ENCODE results near the gene TRAPPC6A. TPM values are rescaled to one million over a fixed set of nuclear protein-coding genes. Genes with fewer than 3 reads are reported as not detected.

Gene TRAPPC6A
- total RNA-seq, 1 donor from 2014 or later = 19.6 TPM

GRCh38 chr19:45184115-45184514 lies 6.1 kb upstream of the TRAPPC6A start:
- ATAC-seq = no peak

- no peak for ATAC-seq
Observed at GRCh38 chr19:45182758-45183157, 4.7 kb upstream of the TRAPPC6A start.

GRCh38 chr19:45180936-45181335 lies 2.9 kb upstream of the TRAPPC6A start:
- no peak for ATAC-seq

GRCh38 chr19:45179892-45180370 lies 1.9 kb upstream of the TRAPPC6A start:
- no peak for ATAC-seq

GRCh38 chr19:45179072-45179891 lies 1.2 kb upstream of the TRAPPC6A start:
- no peak for ATAC-seq

DNA sequence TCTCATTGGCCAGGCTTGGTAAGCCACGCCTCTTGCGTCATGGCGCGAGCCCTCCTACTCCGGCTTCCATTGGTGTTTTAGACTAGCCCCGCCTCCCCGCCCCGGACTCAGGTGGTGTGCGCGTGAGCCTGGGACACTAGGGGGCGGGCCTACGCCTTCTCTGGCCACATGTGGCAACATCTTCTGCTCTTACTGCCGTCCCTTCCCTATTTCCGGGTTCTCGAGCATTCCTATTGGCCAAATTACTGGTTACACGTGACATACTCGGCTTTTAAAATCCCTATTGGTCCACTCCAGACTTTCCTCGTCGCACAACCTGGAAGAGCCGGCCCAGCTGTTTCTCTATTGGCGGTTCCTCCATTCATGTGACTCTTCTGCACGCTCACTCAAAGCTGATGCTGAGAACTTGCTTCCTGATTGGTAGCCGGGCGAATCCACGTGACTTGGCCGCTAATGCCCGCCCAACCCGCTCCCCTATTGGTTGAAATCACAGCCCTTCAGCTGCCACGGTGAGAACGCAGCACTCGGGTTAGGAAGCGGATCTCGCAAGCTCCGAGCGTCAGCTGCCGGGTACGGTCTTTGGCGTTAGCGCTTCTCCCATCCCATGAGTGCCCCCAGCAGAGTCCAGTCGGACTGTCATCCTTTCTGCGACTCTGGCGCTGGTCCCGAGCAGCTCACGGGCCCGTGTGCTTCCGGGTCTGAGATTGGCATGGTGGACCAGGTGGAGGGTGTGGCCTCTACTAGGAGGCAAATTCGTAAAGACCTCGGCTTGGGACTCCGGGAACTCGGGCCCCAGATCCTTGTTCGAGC lies 430 bp upstream of the TRAPPC6A start, which contains the start of gene BLOC1S3:
TSS of gene BLOC1S3 (plus strand) at position 523 of the 810 bp plus-strand sequence. CDS start 513 bp downstream, outside the sequence.
- peak; percentile 96 for ATAC-seq

- no peak for ATAC-seq
Observed at GRCh38 chr19:45175515-45176345, 2.3 kb downstream of the TRAPPC6A start.

GRCh38 chr19:45173816-45174215 lies 4.2 kb downstream of the TRAPPC6A start:
- ATAC-seq = no peak

DNA sequence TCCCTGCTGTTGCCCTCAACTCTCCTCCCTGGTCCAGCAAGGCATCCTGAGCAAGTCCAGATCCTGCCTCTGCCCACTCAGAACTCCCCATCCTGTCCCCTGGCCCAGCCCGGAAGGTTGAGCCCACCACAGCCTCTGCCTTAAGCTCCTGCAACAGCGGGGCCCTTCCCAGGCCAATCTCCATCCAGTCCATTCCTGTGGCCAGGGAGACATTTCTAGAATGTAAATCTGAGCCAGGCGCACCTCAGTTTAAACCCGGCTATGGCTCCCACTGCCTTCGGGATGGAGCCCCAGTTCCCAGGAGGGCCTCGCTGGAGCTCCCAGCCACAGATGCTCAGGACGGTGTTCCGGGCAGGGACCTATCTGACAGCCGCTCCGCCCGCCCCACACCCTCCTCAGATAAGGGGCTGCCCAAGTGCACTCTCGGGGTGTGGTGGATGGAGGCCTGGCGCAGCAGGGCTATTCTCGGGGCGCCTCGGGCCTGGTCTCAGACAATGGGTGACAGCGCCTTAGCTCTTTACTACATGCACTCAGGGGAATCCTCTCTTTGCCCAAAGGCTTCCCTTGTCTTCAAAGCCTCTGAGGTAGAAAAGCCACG lies 5.3 kb downstream of the TRAPPC6A start:
- no peak for ATAC-seq

- peak; percentile 12 for ATAC-seq
Observed at GRCh38 chr19:45172173-45172572, 5.9 kb downstream of the TRAPPC6A start.

GRCh38 chr19:45171211-45171623 lies 6.8 kb downstream of the TRAPPC6A start:
- peak; percentile 24 for ATAC-seq

DNA sequence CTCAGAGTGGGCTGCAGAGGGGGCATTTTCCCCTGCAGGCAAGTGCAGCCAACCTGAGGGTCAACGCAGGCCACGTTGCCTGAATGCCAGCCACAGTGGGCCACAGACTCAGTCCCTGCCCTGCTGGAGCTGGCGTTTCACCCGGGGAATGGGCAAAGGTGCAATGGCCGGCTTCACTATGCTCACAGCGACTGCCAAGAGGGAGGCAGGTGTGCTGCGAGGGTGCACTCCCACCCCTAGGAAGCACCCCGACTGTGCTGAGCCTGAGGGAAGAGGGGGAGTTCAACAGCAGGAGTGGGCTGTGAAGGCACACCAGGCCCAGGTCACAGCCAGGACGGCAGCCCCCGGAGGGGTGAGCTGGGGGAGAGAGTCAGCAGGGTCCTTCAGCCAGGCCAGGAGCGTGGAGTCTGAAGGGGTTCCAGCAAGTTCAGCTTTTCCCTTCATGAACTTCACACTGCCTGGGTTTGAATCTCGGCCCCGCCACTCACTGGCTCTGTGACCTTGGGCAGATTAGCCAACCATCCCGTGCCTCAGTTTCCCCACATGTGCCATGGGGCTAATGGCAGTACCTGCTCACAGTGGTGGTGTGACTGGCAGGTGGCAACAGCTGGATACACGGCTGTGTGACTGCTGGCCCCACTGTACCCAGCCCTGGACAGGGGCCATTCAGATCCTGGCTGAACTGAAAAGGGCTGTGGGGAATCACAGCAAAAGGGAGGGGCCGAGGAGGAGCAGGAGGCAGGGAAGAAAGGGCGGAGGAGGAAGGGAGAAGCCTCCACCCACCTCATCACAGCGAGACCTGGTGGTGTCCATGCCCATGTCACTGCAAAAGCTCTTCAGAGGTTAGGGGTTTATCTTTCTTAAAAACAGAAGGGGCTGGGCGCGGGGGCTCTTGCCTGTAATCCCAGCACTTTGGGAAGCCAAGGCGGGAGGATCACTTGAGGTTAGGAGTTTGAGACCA lies 7.6 kb downstream of the TRAPPC6A start:
- ATAC-seq = peak; percentile 7

DNA sequence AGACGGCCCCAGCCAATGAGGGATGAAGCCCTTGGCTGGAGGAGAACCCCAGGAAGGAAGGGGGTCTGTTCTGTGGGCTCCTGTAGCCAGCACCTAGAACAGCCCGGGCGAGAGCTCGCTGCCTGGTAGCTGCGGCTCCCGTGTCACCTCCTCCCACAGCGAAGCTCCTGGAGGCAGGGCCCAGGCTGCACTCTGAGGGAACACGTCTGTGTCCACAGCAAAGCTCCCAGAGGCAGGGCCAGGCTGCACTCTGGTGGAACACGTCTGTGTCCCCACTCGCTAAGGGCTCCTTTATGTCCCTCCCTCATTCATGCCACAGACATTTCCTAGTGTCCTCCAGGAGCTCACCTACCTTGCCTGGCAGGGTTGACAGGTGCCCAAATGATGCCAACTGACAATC lies 8.4 kb downstream of the TRAPPC6A start:
- no peak for ATAC-seq

DNA sequence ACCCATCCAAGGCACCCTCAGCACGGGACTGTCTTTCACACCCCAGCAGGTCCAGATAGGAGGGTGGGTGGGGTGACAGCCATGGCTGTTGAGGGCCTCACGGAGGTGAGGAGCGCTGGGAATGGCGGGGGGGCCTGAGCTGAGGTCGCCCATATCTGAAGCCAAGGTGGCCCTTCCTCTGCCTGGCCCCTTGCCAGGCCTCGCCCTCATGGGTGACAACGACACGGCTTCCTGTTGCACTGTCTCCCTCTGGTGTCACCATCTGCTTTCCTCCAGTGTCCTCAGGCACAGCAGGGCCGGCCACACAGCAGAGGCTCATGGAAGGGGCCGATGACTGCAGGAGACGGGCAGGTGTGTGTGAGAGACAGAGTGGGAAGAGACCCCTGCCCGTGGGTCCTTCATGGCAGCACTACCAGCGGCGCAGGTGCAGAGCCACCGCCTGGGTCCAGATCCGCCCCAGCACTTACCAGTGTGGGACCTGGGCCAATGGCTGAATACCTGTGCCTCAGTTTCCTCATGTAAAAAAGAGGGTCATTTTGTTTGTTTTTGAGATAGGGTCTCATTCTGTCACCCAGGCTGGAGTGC lies 9.2 kb downstream of the TRAPPC6A start:
- no peak for ATAC-seq

DNA sequence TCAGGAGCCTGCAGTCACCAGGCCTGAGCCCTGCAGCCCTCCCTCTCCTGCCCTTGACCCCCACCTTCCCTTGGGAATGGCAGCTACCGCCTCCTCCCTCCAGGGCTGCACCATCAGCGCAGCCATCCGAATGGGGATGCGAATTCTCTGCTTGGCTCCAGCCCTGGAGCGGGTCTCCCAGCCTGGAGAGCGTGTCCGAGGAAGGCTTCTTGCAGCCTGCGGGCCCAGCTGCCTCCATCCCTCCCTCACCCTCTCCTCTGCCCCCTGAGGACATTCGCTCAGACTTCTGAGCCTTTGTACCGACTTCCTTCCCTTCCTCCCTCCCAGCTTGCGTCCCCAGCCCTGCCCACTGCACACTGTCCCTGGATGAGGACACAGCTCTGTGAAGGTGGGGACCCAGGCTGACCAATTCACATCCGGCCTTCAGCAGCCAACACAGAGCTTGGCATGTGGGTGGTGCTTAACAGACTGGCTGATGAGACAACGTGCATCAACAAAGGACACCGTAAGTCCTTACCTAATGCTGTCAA lies 11.2 kb downstream of the TRAPPC6A start:
- no peak for ATAC-seq

DNA sequence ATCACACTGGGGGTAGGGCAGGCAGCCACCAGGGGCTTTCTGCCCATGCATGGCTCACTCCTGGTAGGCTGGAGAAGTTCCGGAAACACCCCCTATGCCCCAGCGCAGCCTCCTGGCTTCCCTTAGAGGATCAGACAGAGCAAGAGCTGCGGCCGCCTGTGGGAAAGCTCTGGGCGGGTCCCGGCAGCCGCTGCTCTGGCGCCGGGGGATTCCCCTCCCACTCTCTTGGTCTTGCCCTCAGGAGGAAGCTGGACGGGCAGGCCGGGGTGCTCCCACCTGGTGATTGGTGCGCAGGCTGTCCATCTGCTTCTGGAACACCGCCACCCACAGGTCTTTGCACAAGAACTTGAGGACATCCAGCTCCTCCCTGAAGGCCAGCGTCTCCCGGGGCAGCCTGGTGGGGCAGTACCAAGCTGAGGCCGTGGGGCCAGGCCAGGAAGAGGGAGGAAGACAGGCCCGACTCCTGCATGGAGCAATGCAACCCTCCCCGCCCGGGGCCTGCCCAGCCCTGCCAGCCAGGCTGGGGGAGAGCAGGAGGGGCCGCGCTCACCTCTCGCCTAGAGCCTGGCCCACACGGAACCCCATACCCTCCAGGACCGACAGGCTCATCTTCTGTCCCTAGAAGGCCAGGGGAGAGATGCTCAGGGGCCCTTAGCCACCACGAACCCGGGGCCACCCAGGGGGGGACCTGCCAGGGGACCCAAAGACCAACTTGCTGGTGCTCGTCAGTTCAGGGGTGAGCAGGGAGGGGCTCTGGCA lies 13.3 kb downstream of the TRAPPC6A start:
- ATAC-seq = peak; percentile 56

- no peak for ATAC-seq
Observed at GRCh38 chr19:45163751-45164460, 14.1 kb downstream of the TRAPPC6A start.

- peak; percentile 6 for ATAC-seq
Observed at GRCh38 chr19:45163156-45163555, 14.9 kb downstream of the TRAPPC6A start.
